Omental fat pad (tissue), 4 donors: Measurements from ENCODE around the gene NAT16. TPM values are rescaled to one million over a fixed set of nuclear protein-coding genes. Genes with fewer than 3 reads are reported as not detected.

Experiments used
- ATAC-seq: fragments of 150-250 bp; one replicate; pipeline ENCODE4 v1.9.1; 2016; ENCODE audit warnings: mild to moderate bottlenecking, moderate library complexity; ENCODE audit not compliant: low FRiP score
- DNase-seq: peaks from one replicate; pipeline ENCODE4 v3.0.0-alpha.2; 2019; ENCODE audit warnings: low spot score
- CTCF ChIP-seq, 3 donors: fragments of 450-650 bp; IDR thresholded peaks; one replicate each; pipeline ENCODE4 v1.5.1; 2016 to 2017; ENCODE audit warnings: antibody characterized with exemption in 3 of 3, mild to moderate bottlenecking in 3 of 3, moderate library complexity in 2 of 3
- total RNA-seq, 4 donors: library from RNA; depleted of rRNA; stranded (reverse); fragments of >200 nt; gene quantifications; one replicate each; pipeline ENCODE4 v1.1.0, GENCODE V29; 2016

Gene NAT16
- total RNA-seq, 4 donors from 2014 or later = 0.09 TPM; not detected in 3

GRCh38 chr7:101189109-101189508 lies 9.0 kb upstream of the NAT16 start:
- no peak for ATAC-seq
- no peak for DNase-seq
- TF ChIP-seq CTCF (IDR thresholded peaks at IDR 0.05) = no peak

DNA sequence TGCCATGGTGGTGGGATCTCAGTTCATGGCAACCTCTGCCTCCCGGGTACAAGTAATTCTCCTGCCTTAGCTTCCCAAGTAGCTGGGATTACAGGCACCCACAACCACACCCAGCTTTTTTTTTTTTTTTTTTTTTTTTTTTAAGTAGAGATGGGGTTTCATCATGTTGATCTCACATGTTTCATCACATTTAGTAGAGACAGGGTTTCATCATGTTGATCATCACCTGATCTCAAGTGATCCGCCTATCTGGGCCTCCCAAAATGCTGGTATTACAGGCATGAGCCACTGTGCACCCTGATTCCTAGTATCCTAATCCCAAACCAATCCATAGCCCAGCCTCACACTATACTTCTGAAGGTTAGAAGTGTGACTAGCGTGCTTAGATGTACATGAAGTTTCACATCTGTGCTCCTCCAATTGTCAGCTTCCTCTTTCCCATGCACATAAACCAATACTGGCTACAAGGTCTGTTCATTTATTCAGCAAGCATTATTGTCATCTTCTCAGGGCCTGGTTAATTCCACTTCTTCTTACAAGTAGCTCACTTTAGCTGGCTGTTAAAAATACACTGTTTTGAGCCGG lies 6.8 kb upstream of the NAT16 start:
- no peak for TF ChIP-seq CTCF (IDR thresholded peaks at IDR 0.05)
- DNase-seq (no peak), ATAC-seq (no peak)

DNA sequence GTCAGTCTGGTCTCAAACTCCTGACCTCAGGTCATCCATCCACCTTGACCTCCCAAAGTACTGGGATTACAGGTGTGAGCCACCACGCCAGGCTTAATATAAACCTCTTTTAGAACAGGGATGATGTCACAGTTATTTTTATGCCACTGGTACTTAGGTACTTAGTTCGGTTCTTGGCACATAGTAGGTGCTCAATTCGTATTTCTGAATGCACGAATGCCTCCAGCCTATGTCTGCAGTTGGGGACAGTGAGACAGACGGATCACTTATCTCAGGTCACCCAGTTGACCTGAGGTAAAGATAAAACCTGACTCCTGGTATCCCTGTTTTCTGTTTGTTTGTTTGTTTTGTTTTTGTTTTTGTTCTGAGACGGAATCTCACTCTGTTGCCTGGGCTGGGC lies 6.1 kb upstream of the NAT16 start:
- no peak for DNase-seq
- TF ChIP-seq CTCF (IDR thresholded peaks at IDR 0.05) = no peak

DNA sequence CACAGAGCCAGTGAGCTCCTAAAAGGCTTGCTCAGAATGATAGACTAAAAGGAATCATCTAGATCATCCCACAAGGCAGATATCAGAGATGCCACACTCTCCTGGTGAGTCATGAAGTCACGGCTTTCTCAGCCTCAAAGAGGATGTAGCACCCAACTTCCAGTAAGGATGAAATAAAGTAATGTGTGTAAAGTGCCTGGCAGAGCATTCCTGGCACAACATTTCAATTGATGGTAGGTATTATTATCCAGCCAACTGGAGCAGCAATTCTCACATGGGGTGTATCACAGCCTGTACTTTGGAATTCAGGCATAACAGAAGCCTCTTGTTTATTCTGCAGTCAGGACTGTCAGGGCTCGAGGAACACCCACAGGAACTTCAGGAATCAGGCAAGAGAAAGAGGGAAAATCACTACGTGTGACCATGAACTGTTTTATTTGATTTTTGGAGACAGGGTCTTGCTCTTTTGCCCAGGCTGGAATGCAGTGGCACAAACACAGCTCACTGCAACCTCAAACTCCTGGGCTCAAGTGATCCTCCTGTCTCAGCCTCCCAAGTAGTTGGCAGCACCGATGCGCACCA lies 5.3 kb upstream of the NAT16 start:
- ATAC-seq = peak; percentile 38
- TF ChIP-seq CTCF (IDR thresholded peaks at IDR 0.05) = no peak

More for the DNA sequence above, 6.1 kb upstream of the NAT16 start:
- no peak for ATAC-seq

DNA sequence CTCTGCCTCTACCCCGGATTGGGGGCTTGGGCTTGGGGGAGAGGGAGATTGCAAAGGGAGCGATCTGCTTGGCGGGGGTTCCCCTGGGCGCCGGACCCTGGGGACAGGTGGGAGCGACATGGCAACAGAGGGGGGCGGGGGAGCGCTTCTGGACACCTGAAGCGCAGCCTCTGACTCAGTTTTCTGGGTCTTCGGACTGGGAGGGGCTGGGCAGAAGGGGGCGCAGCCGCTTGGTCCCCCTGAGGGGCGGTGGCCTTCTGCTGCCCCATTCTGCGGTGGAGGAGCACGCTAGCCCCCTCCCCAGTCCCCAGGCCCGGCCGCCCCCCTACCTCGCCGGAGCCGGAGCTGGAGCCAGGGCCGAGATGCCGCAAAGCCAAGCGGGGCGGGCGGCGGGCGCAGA lies 380 bp downstream of the NAT16 start:
- DNase-seq = no peak
- no peak for ATAC-seq
- no peak for TF ChIP-seq CTCF (IDR thresholded peaks at IDR 0.05)

More for the DNA sequence above, 5.3 kb upstream of the NAT16 start:
- no peak for DNase-seq

DNA sequence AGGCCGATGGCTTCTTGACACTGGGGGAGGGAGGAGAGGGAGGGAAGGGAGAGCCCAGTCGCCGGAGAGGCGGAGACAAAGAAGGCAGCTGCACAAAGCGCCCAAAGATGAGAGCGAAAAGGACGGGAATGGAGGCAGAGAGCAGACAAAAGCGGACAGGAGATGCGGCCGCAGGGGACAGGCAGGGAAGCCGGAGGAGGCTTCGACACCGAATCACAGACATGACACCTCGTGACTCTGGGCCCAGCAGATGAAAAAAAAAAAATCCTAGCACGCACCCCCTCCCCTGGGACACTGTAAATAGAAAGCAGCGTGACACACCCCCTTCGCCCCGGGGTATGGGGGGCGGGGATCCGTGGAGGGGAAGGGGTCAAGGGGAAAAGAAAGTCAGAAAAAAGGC lies 976 bp downstream of the NAT16 start:
- no peak for DNase-seq
- no peak for TF ChIP-seq CTCF (IDR thresholded peaks at IDR 0.05)
- no peak for ATAC-seq

DNA sequence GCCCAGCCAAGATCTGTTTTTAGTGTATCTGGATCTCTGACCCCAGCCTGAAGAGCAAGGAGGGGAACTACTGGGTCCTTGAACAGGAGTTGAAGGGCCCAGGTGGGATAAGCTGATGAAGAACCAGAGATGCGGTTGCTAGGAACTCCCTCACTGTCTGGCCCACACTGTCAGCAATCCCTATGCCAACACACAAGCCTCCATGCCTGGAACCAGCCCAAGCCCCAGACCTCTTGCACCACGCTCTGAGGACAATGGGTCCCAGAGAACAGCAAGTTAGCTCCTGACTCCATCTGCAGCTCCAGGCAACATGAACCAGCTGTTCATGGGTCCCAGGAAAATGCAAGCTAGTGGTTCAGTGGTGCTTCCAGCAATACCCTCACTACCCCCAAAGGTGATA lies 2.4 kb downstream of the NAT16 start:
- DNase-seq (no peak), ATAC-seq (no peak)
- no peak for TF ChIP-seq CTCF (IDR thresholded peaks at IDR 0.05)
